ENCODE results near the gene CTAGE15.
"Not testable (repeated sequence)": the region's sequence is repeated elsewhere in the genome, so short reads cannot be mapped to it uniquely, and the experiment has no call there.

DNA sequence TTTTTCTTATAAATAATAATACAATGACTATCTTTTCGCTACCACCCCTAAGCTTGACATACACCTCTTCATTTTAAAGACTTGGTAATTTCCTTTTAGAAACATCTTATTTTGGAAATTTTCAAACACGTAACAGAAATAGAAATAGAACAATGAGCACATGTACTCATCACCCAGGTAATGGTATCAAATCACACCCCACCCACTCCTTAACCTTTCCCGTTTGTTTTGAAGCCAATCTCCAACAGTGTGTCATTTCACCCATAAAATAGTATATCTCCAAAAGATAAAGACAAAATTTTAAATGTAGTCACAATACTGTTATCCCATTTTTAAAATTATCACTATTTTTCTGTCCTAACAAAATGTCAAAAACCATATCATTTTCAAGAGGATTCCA, 16.6 kb downstream of the CTAGE15 start:
- TF ChIP-seq, protein P1, sequence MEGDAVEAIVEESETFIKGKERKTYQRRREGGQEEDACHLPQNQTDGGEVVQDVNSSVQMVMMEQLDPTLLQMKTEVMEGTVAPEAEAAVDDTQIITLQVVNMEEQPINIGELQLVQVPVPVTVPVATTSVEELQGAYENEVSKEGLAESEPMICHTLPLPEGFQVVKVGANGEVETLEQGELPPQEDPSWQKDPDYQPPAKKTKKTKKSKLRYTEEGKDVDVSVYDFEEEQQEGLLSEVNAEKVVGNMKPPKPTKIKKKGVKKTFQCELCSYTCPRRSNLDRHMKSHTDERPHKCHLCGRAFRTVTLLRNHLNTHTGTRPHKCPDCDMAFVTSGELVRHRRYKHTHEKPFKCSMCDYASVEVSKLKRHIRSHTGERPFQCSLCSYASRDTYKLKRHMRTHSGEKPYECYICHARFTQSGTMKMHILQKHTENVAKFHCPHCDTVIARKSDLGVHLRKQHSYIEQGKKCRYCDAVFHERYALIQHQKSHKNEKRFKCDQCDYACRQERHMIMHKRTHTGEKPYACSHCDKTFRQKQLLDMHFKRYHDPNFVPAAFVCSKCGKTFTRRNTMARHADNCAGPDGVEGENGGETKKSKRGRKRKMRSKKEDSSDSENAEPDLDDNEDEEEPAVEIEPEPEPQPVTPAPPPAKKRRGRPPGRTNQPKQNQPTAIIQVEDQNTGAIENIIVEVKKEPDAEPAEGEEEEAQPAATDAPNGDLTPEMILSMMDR (conservative IDR thresholded peaks at IDR 0.05) = not testable (repeated sequence)
- not testable (repeated sequence) for TF ChIP-seq EZH2 (IDR thresholded peaks at IDR 0.05; ENCODE audit: low read depth)

Measured in PC-9 (cell line).